Measurements from ENCODE around the gene PCDHA13. TPM values are rescaled to one million over a fixed set of nuclear protein-coding genes. Genes with fewer than 3 reads are reported as not detected.
"Not testable (repeated sequence)": the region's sequence is repeated elsewhere in the genome, so short reads cannot be mapped to it uniquely, and the experiment has no call there.

PCDHA13 gene, protein sequence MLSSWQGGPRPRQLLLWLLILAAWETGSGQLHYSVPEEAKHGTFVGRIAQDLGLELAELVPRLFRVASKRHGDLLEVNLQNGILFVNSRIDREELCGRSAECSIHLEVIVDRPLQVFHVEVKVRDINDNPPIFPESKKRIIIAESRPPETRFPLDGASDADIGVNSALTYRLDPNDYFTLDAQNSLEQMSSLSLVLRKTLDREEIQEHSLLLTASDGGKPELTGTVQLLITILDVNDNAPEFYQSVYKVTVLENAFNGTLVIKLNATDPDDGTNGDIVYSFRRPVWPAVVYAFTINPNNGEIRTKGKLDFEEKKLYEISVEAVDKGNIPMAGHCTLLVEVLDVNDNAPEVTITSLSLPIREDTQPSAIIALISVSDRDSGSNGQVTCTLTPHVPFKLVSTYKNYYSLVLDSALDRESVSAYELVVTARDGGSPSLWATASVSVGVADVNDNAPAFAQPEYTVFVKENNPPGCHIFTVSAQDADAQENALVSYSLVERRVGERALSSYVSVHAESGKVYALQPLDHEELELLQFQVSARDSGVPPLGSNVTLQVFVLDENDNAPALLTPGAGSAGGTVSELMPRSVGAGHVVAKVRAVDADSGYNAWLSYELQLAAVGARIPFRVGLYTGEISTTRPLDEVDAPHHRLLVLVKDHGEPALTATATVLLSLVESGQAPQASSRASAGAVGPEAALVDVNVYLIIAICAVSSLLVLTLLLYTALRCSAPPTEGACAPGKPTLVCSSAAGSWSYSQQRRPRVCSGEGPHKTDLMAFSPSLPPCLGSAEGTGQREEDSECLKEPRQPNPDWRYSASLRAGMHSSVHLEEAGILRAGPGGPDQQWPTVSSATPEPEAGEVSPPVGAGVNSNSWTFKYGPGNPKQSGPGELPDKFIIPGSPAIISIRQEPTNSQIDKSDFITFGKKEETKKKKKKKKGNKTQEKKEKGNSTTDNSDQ
- total RNA-seq, result 1 to 10 TPM in 1 of 4 donors, under 1 TPM in 1, not detected in 2; 0.27 to 3.3 TPM

DNA sequence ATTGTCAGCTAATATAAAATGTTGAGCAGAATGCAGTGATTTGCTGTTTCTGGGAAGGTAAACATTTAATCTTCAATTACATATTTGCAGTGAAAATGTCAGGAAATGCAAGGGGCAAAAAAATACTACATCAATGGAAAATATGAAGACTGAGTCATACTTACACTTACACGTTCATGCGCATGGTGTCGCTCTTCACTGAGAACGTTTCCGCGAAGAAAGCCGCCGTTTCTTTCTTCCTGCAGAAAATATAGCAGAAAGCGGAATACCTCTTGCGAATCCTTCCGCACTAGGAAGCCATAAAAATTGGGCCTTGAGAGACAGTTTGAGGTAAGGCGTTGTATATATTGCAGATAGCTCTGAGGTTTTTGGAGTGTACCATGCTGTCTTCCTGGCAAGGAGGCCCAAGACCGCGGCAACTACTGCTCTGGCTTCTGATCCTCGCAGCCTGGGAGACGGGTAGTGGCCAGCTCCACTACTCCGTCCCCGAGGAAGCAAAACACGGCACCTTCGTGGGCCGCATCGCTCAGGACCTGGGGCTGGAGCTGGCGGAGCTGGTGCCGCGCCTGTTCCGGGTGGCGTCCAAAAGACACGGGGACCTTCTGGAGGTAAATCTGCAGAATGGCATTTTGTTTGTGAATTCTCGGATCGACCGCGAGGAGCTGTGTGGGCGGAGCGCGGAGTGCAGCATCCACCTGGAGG lies at the start of gene PCDHA13:
Gene PCDHA13, plus strand, starts transcription at position 236 of the 702 bp plus-strand sequence. Its CDS starts 145 bp downstream, at position 381.
- H3K27ac ChIP-seq, result no peak within 1 kb of the TSS
- no peaks in the 10 kb centered on the region for H3K4me1 ChIP-seq
- H3K27me3 ChIP-seq, result no peaks in the 10 kb centered on the region
- no peak for TF ChIP-seq CTCF (IDR thresholded peaks at IDR 0.05)
- TF ChIP-seq POLR2A (IDR thresholded peaks at IDR 0.05), result no peak
- no peaks in the 10 kb centered on the region for H3K36me3 ChIP-seq
- no peak within 1 kb of the TSS for H3K4me3 ChIP-seq
- DNase-seq, result no peak
- peaks cover 0 to 21% (median 0%) of the 10 kb centered on the region in 4 donors for H3K9me3 ChIP-seq

DNA sequence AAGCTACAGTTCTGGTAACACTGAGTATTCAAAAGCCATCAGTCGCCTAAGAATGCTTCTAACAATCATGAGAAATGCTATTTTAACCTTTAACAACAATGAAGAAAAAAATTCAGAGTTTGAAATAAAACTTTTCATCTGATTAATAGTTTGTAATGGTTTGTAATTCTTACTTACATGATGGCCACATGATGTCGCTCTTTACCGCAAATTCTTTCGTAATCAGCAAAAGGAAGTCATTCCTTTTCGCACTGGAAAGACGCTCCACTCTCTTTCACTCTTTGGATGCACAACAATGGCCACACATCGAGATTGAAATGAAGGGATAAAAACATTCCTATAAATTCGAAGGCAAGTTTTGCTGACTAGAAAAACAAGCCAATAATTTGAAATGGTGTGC lies 47.9 kb upstream of the PCDHA13 start, which contains the start of gene PCDHA7:
Gene PCDHA7, plus strand, starts transcription at position 277 of the 400 bp plus-strand sequence. Its CDS starts 115 bp downstream, at position 392.
- peaks cover 0 to 34% (median 12%) of the 10 kb centered on the region in 4 donors for H3K9me3 ChIP-seq
- no peaks in the 10 kb centered on the region for H3K4me1 ChIP-seq
- TF ChIP-seq POLR2A (IDR thresholded peaks at IDR 0.05) (no peak), CTCF (IDR thresholded peaks at IDR 0.05) (no peak)
- DNase-seq, result no peak
- H3K27ac ChIP-seq, result no peak within 1 kb of the TSS
- no peaks in the 10 kb centered on the region for H3K27me3 ChIP-seq
- H3K4me3 ChIP-seq, result peak within 1 kb of the TSS in 2 of 4 donors; percentile 6 to 23
- H3K36me3 ChIP-seq, result no peaks in the 10 kb centered on the region

DNA sequence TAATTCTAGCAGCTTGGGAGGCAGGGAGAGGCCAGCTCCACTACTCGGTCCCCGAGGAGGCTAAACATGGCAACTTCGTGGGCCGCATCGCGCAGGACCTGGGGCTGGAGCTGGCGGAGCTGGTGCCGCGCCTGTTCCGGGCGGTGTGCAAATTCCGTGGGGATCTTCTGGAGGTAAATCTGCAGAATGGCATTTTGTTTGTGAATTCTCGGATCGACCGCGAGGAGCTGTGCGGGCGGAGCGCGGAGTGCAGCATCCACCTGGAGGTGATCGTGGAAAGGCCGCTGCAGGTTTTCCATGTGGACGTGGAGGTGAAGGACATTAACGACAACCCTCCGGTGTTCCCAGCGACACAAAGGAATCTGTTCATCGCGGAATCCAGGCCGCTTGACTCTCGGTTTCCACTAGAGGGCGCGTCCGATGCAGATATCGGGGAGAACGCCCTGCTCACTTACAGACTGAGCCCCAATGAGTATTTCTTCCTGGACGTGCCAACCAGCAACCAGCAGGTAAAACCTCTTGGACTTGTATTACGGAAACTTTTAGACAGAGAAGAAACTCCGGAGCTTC lies 47.4 kb upstream of the PCDHA13 start:
- Histone ChIP-seq H3K9me3 (peaks cover 0 to 31% (median 9%) of the 10 kb centered on the region in 4 donors), H3K4me3 (peak overlapping the region in 2 of 4 donors; percentile 6 to 23)
- not testable (repeated sequence) for H3K36me3 ChIP-seq, H3K27ac ChIP-seq, DNase-seq, H3K4me1 ChIP-seq, H3K27me3 ChIP-seq

GRCh38 chr5:140835622-140836510 lies 46.1 kb upstream of the PCDHA13 start:
- no peaks in the 10 kb centered on the region for H3K27me3 ChIP-seq
- H3K27ac ChIP-seq, result no peak overlapping the region
- no peaks in the 10 kb centered on the region for H3K36me3 ChIP-seq
- H3K4me1 ChIP-seq, result no peaks in the 10 kb centered on the region
- TF ChIP-seq POLR2A (IDR thresholded peaks at IDR 0.05), result no peak
- TF ChIP-seq CTCF (IDR thresholded peaks at IDR 0.05), result no peak
- no peak overlapping the region for H3K4me3 ChIP-seq
- H3K9me3 ChIP-seq, result peaks cover 0 to 23% (median 7%) of the 10 kb centered on the region in 4 donors
- no peak for DNase-seq
